HG03139 (cell line): ENCODE results near the gene ARRB1.
"Not testable (repeated sequence)": the region's sequence is repeated elsewhere in the genome, so short reads cannot be mapped to it uniquely, and the experiment has no call there.

ENCODE experiments used
- ATAC-seq: cut with Tn5 transposase; IDR thresholded peaks from one replicate; pipeline ENCODE4 v1.9.1; 2021; ENCODE audit not compliant: unreplicated experiment

The ARRB1 gene

GRCh38 chr11:75277991-75278790, 73.3 kb downstream of the ARRB1 start:
- ATAC-seq, result no peak

GRCh38 chr11:75277211-75277805, 74.2 kb downstream of the ARRB1 start:
- no peak for ATAC-seq

- no peak for ATAC-seq
These were observed 74.8 kb downstream of the ARRB1 start for GRCh38 chr11:75276686-75277085.

- no peak for ATAC-seq
These were observed 75.3 kb downstream of the ARRB1 start for GRCh38 chr11:75276186-75276585.

- ATAC-seq, result no peak
These were observed 75.9 kb downstream of the ARRB1 start for GRCh38 chr11:75275581-75275980.

GRCh38 chr11:75274716-75275115, 76.7 kb downstream of the ARRB1 start:
- not testable (repeated sequence) for ATAC-seq

GRCh38 chr11:75273411-75274391, 77.8 kb downstream of the ARRB1 start:
- no peak for ATAC-seq

- no peak for ATAC-seq
These were observed 78.6 kb downstream of the ARRB1 start for GRCh38 chr11:75272821-75273301.

GRCh38 chr11:75272391-75272790, 79.1 kb downstream of the ARRB1 start:
- no peak for ATAC-seq

- ATAC-seq, result no peak
These were observed 79.7 kb downstream of the ARRB1 start for GRCh38 chr11:75271730-75272129.

GRCh38 chr11:75270896-75271418, 80.5 kb downstream of the ARRB1 start:
- no peak for ATAC-seq

- no peak for ATAC-seq
These were observed 81.6 kb downstream of the ARRB1 start for GRCh38 chr11:75269896-75270295.

GRCh38 chr11:75269367-75269660, 82.1 kb downstream of the ARRB1 start:
- ATAC-seq, result no peak

- no peak for ATAC-seq
These were observed 82.7 kb downstream of the ARRB1 start for GRCh38 chr11:75268626-75269366.

GRCh38 chr11:75267171-75267970, 84.1 kb downstream of the ARRB1 start:
- no peak for ATAC-seq

- no peak for ATAC-seq
These were observed 85.5 kb downstream of the ARRB1 start for GRCh38 chr11:75265851-75266531.

GRCh38 chr11:75264971-75265370, 86.5 kb downstream of the ARRB1 start:
- no peak for ATAC-seq

GRCh38 chr11:75264356-75264755, 87.1 kb downstream of the ARRB1 start:
- ATAC-seq, result no peak

GRCh38 chr11:75263944-75264349, 87.5 kb downstream of the ARRB1 start:
- ATAC-seq, result no peak
